Activated T-cell treated with anti-CD3 and anti-CD28 coated beads for 48 hours (primary cell): ENCODE measurements around the gene HBM.
"Not testable (repeated sequence)": the region's sequence is repeated elsewhere in the genome, so short reads cannot be mapped to it uniquely, and the experiment has no call there.

Experiments
- DNase-seq: peaks from one replicate; pipeline ENCODE4 v3.0.0-alpha.2; 2020; ENCODE audit warnings: low read depth

The HBM gene

DNA sequence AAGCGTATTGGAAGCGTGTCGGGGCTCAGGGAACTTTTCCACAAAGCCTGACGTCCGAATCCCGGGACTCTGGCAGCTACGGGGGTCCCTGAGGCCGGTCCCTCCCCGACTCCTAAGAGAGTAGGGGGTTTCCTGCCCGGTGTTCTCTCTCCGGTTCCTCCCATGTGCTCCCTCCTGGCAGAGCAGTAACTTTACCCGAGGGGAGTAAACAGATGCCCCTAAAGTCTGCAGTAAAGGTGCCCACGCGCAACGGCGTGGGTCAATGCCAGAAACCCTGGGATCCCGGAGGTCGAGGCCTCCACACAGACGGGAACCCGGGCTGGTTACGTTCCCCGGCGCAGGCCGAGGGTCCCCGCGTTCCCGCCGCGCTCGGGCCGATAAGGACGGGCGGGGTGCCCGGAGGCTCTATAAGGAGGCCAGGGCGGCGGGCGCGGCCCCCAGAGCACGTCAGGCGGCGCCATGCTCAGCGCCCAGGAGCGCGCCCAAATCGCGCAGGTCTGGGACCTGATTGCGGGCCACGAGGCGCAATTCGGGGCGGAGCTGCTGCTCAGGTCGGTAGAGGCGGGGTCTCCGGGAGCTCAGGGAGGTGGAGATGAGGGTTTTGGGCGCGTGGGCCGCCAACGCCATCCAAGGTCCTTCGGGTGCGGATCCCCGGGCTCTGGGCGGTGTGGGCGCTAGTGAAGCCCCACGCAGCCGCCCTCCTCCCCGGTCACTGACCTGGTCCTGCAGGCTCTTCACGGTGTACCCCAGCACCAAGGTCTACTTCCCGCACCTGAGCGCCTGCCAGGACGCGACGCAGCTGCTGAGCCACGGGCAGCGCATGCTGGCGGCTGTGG, at the start of gene HBM:
TSS of gene HBM (plus strand) at position 440 of the 836 bp plus-strand sequence. CDS start at position 460, 20 bp downstream.
- no peak for DNase-seq

DNA sequence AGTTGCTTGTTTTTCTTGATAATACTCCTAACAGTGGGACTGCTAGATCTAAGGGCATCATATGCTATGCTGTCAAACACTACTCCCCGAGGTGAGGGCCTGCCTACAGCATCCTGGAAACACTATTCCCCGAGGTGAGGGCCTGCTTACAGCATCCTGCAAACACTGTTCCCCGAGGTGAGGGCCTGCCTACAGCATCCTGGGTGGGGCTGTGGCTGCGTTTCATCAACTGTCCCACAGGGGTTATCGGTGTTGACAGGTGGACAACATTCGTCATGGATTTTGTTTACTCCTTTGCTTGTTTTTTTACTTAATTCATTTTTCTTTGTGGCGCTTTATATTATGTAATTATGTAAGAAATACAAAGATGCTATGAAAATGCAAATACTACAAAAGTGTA, 49.8 kb upstream of the HBM start:
- no peak for DNase-seq

- DNase-seq: peak; percentile 43
Measured at GRCh38 chr16:117379-118365, 48.1 kb upstream of the HBM start.

DNA sequence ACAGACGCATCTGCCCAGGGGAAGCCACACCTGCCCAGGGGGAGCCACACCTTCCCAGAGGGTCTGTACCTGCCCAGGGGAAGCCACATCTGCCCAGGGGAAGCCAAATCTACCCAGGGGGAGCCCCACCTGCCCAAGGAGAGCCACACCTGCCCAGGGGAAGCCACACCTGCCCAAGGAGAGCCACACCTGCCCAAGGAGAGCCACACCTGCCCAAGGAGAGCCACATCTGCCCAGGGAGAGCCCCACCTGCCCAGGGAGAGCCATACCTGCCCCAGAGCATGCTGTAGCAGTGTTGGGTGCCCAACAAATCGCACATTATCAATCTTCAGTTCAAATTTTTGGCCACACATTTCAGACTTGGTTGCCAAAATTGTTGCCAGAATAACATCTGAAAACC, 46.9 kb upstream of the HBM start:
- DNase-seq: no peak

GRCh38 chr16:119295-119694, 46.5 kb upstream of the HBM start:
- DNase-seq: no peak

- no peak for DNase-seq
Measured at GRCh38 chr16:119835-120491, 45.8 kb upstream of the HBM start.

GRCh38 chr16:120756-121155, 45.0 kb upstream of the HBM start:
- DNase-seq: no peak

DNA sequence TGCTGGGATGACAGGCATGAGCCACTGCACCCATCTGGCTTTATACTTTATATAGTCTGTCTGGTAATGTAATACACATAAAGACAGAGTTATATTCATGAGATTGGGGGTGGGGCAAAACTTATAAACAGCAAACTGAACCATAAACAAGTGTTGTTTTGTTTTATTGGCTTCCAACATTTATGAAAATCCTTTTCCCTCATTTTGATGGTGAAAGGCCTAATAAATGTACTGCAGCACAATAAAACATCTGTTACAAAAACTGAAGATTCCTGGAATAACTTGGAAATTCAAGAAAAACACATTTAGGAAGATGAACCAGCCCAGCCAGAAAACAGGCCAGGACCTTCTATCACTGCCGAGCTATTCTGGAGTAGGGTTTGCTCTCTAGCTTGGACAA, 43.4 kb upstream of the HBM start:
- DNase-seq: no peak

DNA sequence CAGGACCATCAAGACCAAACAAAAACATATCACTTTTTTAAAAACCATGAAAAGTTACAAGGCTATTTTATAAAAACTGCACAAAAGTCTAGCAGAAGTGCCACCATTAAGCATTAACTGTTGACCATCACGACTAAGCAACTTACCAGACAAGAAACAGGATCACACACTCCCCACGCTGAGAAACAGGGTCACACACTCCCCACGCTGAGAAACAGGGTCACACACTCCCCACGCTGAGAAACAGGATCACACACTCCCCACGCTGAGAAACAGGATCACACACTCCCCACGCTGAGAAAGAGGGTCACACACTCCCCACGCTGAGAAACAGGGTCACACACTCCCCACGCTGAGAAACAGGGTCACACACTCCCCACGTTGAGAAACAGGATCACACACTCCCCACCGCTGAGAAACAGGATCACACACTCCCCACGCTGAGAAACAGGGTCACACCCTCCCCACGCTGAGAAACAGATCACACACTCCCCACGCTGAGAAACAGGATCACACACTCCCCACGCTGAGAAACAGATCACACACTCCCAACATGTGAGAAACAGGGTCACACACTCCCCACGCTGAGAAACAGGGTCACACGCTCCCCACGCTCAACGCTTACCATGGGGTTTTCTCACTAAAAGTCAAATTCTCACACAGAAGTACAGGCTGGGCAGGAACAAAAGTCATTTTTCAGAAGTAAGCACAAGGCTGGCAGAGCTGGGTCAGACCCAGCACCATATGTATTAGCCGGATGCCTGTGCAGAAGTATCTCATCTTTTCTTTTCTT, 42.0 kb upstream of the HBM start:
- not testable (repeated sequence) for DNase-seq

DNA sequence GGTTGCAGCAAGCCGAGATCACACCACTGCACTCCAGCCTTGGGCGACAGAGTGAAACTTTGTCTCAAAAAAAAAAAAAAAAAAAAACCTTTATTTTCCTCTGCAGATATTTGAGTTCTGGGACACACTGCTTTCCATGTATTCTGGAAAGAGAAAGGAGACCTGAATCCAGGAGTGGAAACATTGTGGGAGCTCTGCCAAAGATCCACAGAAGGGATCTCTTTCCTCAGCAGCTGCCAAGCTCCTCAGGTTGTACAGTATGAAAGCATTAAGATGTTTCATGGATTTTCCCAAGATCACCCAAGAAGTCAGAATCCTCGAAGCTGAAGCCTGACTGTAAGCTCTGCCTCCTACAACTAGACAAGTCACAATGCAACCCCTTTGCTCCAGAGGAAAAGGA, 40.8 kb upstream of the HBM start:
- no peak for DNase-seq

- no peak for DNase-seq
Measured at GRCh38 chr16:129075-129474, 36.7 kb upstream of the HBM start.

DNA sequence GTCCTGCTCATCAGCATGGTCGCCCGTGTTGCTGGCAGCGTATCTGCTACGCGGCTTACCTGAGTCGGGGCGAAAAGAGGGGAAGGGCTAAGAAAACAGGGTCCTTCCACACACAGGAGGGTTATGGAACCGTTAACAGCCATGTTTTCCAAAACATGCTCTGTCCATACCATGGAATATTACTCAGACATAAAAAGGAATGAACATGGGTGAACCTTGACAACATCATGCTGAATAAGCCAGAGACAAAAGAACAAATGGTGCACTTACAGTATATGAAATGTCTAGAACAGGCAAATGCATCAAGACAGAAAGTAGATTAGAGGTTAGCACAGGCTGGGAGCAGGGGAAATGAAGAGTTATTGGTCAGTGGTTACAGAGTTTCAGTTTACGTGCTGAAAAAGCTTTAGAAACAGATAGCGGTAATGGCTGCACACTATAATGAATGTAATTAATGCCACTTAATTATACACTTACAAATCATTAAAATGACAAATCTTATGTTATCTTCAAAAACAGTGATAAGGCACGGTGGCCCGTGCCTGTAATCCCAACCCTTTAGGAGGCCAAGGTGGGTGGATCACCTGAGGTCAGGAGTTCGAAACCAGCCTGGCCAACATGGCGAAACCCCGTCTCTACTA, 35.1 kb upstream of the HBM start:
- DNase-seq: no peak

DNA sequence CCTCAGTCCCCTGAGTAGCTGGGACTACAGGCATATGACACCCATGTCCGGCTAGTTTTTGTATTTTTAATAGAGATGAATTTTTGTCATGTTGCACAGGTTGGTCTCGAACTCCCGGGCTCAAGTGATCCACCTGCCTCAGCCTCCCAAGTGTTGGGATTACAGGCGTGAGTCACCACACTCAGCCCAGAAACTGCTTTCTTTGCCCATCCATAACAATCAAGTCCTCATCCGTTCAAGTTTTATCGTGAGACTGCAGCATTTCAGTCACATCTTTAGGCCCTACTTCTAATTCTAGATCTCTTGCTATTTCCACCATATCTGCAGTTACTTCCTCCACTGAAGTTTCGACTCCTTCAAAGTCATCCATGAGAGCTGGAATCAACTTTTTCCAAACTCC, 33.7 kb upstream of the HBM start:
- no peak for DNase-seq

- DNase-seq: no peak
Measured at GRCh38 chr16:133716-134115, 32.1 kb upstream of the HBM start.

DNA sequence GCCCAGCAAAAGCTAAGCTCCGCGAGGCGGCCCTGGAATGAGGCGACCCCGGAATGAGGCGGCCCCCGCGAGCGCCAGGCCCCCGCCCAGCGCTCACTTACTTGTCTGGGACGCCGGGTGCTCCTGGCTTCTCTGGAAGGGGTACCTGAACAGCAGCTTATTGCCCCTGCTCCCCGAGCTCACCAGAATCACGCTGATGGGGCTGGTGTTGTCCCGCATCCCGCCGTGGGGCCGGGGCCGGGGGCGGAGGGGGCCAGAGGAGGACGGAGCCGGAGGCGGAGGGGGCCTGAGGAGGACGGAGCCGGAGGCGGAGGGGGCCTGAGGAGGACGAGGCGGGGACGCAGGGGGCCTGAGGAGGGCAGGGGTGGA, 27.7 kb upstream of the HBM start:
- DNase-seq: peak; percentile 13

GRCh38 chr16:140175-140857, 25.5 kb upstream of the HBM start:
- no peak for DNase-seq

DNA sequence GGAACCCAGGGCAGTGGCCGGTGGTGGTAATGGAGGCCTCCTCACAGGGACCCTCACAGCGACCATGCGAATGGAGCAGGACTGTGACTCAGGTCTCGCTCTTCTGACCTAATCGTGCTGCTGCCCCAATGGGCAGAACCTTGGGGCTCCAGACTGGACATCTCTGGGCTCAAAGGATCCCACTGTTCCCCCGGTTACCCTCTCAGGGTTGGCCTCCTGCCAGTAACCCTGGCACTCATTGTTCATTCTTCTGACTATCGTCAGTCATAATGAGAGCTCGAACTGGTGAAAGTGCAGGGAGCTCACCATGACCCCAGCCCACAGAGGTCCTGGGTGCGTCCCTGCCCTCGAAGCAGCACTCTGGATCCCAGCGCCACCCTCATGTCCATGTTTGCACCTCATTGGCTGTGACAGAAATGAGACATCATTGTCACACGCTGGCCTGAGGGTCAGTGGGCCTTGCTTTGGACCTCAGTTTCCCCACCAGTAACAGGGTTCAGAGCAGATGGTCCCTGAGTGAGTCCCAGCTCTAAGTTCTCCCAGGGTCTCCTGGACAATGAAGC, 23.3 kb upstream of the HBM start:
- no peak for DNase-seq

GRCh38 chr16:143047-143446, 22.7 kb upstream of the HBM start:
- DNase-seq: no peak

GRCh38 chr16:143456-143855, 22.3 kb upstream of the HBM start:
- DNase-seq: no peak

DNA sequence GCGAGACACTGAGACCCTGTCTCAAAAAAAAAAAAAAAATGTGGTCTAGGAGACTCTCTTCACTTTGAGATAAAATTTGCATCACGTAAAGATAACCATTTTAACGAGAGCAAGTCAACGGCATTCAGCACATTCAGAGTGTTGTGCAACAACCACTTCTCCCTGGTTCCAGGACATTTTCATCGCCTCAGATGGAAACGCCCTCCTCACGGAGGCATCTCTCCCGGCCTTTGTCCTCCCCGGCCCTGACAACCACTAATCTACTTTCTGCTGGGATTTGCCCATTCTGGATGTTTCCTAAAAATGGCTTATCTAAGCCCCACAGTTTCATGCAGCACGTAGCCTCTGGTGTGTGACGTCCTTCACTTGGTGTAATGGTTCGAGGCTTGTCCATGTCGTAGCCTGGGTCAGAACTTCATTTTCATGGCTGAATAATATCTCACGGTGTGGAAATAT, 21.0 kb upstream of the HBM start:
- no peak for DNase-seq
